DMS114 treated with DMSO at 0.1 percent for 48 hours (cell line): ENCODE results near the gene CHKB.

Experiments
- DNase-seq: peaks from one replicate; lab custom pipeline; 2025; ENCODE audit not compliant: unreplicated experiment; lab: John Stamatoyannopoulos, UW

The CHKB gene

GRCh38 chr22:50575426-50575941 is 7.2 kb downstream of the CHKB start:
- no peak for DNase-seq

GRCh38 chr22:50574383-50574755 is 8.3 kb downstream of the CHKB start:
- DNase-seq = no peak

GRCh38 chr22:50573491-50574382 is 8.9 kb downstream of the CHKB start:
- no peak for DNase-seq

- no peak for DNase-seq
These were observed 9.7 kb downstream of the CHKB start for GRCh38 chr22:50572965-50573364.

GRCh38 chr22:50571264-50572175 is 11.1 kb downstream of the CHKB start:
- DNase-seq = no peak

GRCh38 chr22:50570861-50571260 is 11.8 kb downstream of the CHKB start:
- DNase-seq = no peak

- DNase-seq = no peak
These were observed 12.6 kb downstream of the CHKB start for GRCh38 chr22:50569896-50570535.

GRCh38 chr22:50569041-50569459 is 13.6 kb downstream of the CHKB start:
- no peak for DNase-seq

- no peak for DNase-seq
These were observed 14.0 kb downstream of the CHKB start for GRCh38 chr22:50568626-50569025.

GRCh38 chr22:50567721-50568252 is 14.9 kb downstream of the CHKB start:
- no peak for DNase-seq

GRCh38 chr22:50564289-50564688 is 18.4 kb downstream of the CHKB start:
- DNase-seq = no peak

- DNase-seq = no peak
These were observed 19.1 kb downstream of the CHKB start for GRCh38 chr22:50563413-50564160.

- peak; percentile 83 for DNase-seq
These were observed 19.9 kb downstream of the CHKB start, which contains the start of gene SYCE3 for GRCh38 chr22:50562523-50563412. SYCE3 (minus strand) TSS chr22:50562919; CDS start chr22:50556405, 6,514 bp downstream.

GRCh38 chr22:50561401-50562358 is 21.0 kb downstream of the CHKB start:
- no peak for DNase-seq

- DNase-seq = no peak
These were observed 22.6 kb downstream of the CHKB start for GRCh38 chr22:50560034-50560433.

- DNase-seq = no peak
These were observed 25.9 kb downstream of the CHKB start for GRCh38 chr22:50556703-50557102.

GRCh38 chr22:50553310-50553709 is 29.3 kb downstream of the CHKB start:
- no peak for DNase-seq
